GM21825 (cell line): ENCODE results near the gene OBI1.

Experiments used
- ATAC-seq: cut with Tn5 transposase; IDR thresholded peaks from one replicate; pipeline ENCODE4 v1.9.1; 2021; ENCODE audit warnings: mild to moderate bottlenecking, moderate library complexity; ENCODE audit not compliant: unreplicated experiment

Gene OBI1

DNA sequence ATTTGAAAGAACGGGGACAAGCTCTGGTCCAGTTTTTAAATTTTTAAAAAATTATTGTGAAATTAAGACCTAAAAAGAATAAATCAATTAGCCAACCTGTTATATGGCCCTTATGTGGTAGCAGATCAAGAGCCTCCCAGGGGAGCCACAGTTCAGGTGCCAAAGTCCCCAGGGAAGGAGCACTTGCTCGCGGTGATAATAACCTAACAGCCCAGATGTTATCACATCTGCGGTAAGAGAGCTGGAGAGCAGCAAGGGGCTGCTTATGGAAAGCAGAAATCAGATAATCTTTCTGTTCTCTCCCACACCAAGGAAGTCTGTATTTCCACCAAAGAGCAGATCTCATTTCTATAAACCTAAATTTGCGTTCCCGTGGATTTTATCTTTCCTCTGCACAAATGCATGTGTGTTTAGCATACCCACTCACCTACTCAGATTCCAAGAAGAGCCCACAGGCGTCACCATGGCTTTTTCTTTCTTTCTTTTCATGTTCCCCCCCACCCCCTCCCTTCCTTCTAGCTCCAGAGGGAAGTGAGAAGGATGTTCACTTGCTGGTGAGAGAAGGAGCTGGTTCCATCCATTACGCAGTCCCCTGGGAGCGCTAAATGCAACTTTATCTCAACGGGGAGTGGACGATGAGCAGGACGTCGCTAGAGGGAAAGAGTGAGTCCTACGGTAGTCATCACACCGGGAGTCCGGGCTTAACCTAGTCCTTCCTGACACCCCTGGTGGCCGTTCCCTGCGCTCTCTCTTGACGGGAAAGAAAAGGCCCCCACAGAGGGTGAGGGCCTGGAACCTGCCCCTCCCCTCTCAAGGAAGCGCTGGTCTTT is 54.0 kb downstream of the OBI1 start:
- ATAC-seq = no peak

- ATAC-seq = peak; percentile 93
Measured at GRCh38 chr13:78603240-78603957, 55.6 kb downstream of the OBI1 start, which contains the start of gene POU4F1. Gene POU4F1 (minus strand): TSS chr13:78603552. CDS start chr13:78603326, 226 bp downstream.

- ATAC-seq = peak; percentile 10
Measured at GRCh38 chr13:78602561-78603239, 56.3 kb downstream of the OBI1 start.

GRCh38 chr13:78601874-78602560 is 56.9 kb downstream of the OBI1 start:
- no peak for ATAC-seq

DNA sequence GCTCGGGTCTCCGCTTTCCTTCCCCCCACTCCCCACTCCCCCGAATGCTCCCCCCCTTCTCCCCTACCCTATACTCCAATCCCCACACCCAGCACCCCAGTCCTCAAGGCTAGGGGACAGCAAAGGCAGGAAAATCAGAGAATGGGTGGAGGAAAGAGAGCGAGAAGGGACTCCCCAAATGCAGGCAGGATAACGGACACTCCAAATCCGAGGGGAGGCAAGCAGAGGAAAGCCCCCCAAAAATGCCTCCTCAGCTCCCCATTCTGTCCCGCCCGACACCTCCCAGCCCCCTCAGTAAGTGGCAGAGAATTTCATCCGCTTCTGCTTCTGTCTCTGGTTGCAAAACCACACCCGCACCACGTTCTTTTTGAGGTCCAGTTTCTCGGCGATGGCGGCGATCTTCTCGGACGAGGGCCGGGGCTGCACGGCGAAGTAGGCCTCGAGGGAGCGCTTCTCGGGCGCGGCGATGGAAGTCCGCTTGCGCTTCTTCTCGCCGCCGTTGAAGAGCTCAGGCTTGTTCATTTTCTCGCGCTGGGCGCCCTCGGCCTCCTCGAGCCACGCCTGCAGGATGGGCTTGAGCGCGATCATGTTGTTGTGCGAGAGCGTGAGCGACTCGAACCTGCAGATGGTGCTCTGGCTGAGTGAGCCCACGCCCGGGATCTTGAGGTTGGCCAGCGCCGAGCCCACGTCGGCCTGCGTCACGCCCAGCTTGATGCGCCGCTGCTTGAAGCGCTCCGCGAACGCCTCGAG is 57.7 kb downstream of the OBI1 start:
- no peak for ATAC-seq

DNA sequence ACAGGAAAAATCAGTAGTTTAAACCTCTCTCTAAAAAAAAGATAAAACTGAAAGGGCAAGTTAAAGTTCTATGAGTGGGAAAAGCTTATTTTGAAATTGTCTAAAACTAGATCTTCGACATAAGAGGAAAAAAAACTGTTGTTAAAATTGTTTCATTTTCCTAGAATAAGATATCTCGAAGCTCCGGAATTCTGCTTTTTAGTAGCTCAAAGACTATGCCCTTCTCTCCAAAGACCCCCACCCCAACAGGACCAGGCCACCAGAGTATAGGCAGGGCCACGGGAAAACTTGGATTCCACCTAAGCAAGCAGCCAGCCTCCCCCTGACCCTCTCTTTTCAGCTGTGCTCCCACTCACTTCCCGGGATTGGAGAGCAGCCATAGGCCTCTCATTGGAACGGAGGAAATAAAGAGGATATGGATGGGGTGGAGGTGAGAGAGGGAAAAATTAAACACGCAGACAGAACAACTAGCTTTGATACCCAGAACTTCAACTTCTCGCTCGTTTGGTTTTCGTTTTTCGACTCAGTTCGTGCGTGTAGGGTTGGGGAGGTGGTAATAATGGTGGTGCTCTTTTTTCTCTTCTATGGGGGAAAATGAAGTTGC is 58.6 kb downstream of the OBI1 start:
- no peak for ATAC-seq

GRCh38 chr13:78599645-78600279 is 59.2 kb downstream of the OBI1 start:
- ATAC-seq = no peak

DNA sequence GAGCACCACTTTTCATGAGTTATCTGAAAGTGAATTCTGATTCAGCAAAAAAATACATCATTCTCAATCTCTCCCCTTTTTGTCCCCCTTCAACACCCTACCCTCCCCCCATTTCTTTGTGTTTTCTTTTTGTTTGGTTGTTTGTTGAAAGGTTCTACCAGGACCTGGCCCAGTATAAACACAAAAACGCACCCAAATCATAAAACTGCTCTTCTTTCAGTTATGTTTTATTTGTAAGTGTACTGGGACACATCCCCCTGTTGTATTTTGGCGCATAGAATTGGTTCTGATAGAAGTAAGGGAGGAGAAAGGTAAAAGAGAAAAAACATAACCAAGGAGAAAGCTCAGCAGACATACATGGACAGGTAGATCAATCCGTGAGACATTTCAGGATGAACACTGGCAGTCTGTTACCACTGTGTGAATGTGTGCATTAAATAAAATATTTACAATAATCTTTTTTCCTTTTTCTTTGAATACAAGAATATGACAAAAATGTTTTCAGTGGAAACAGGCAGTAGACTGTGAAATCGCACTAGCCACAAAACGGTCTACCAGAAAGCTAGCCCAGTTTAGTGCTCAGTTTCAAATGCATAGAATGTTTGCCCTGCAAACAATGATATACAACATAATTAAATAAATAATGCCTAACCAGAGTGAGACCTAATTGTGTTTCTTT is 59.9 kb downstream of the OBI1 start:
- ATAC-seq = no peak

GRCh38 chr13:78598116-78598781 is 60.7 kb downstream of the OBI1 start:
- no peak for ATAC-seq

- ATAC-seq = no peak
Measured at GRCh38 chr13:78597602-78597932, 61.4 kb downstream of the OBI1 start.

- ATAC-seq = no peak
Measured at GRCh38 chr13:78596736-78597601, 62.0 kb downstream of the OBI1 start.

DNA sequence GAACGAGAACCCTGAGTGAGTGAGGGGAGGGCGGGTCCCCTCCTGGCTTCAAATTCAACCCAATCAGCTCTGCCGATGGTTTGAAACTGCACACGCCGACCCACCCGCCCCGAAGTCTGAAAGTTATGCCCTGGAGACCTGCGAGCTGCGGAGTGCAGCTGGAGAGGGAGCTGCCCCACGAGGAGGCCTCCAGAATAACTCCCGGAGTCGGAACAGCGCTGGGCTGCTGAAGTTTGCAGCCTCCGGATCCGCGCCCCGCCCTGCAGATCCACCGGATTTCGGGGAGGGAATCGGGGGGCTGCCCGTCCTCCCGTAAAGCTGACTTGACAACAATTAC is 62.6 kb downstream of the OBI1 start:
- no peak for ATAC-seq

DNA sequence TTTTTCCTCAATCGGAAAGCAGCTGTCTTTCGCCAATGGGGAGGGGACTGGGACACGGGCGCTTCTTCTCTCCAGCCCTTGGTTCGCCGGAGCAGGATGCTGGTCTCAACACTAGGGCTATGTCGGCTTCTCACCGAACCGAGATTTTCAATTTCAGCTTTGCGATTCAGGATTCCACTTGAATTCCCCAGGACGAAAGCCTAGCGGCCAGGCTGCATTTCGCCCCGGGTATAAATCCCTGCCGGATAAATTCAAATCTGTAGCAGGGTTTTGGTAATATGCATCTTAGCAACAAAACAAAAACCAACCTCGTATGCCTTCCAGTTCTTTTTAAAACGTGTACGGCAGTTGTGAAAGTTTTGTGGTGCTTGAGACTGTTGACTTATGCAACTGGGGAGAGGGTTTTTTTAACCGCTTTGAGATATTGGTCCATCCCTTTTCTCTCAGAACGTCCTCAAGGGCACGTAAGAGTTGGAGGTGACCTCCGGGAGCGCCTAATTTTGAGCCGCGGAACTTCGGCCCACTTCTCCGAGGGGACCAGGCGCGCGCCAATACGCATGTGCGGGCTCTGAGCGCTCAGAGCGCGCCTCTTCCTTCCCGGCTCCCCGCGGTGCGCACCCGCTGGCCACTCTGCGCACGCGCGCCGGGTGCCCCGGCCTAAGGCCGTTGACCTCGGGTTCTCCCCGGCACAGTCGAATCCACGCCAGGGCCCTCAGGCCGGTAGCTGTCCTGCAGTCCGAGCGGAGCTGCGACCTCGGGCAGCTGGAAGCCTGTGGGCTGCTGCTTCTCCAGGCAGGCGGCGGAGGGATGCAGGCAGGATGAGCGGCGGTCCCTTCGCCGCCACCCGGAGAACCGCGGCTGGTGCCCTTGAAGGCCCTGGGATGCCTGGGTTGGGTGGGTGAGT is 63.2 kb downstream of the OBI1 start:
- no peak for ATAC-seq

DNA sequence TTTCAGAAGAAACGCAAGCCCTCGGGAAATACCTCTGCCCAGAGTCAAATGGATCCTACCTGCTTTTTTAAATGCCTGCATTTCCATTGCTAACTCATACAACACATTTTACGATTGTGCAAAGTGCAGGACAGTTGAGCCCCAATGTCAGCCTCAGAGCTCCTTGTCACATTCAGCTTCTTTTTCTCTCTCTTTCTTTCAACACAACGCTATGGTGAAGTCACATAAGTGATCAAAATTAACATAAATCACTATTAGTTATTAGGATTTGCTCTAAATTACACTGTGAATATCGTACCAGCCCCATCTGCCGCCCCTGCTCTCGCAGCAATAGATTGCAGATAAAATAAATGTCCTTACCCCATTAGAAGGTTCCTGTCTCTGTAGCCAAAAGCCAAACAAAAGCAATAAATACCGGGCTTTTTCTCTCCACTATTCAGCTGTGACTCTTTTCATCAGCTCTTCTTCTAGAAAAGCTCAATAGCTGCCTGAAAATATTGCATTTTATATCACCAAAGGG is 64.4 kb downstream of the OBI1 start:
- no peak for ATAC-seq

GRCh38 chr13:78593652-78594455 is 65.1 kb downstream of the OBI1 start:
- ATAC-seq = no peak

DNA sequence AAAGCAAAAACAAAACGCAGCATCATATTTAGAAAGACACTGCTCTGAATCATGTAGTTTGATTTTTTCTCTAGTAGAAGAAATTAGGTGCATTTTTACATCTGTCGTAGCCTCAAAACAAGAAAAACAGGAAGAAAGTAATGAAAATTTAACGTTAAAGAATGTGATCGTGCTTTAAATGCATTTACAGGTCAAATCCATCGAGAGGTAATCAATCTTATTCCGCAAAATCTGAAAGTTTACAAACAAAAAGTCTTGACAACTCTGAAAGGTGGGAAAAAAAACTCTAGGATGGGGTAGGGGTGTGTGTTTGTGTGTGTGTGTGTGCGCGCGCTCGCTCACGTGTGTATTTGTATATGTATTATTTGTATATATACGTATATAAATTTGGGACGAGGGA is 65.8 kb downstream of the OBI1 start:
- ATAC-seq = no peak
